ENCODE results near the gene WDR43. TPM values are rescaled to one million over a fixed set of nuclear protein-coding genes. Genes with fewer than 3 reads are reported as not detected.

Gene WDR43
- polyA plus RNA-seq, 1 of the 3 experiments (the other 2 are of a cell fraction), result 35.1 TPM

- H3K79me2 ChIP-seq (ENCODE audit: insufficient read depth), result no peaks in the 10 kb centered on the region
- H2AFZ ChIP-seq (ENCODE audit: low read depth), result no peak overlapping the region
- no peaks in the 10 kb centered on the region for H3K36me3 ChIP-seq (replicated peaks in 1 of 2; ENCODE audit: control insufficient read depth in 1 of 2, insufficient read depth in 2 of 2, low read length in 1 of 2)
- no peaks in the 10 kb centered on the region for H3K9me3 ChIP-seq
- CTCF ChIA-PET, result interaction anchor here (1.0 to 1.7 kb wide), 2 partner anchors 12 to 41 kb away, joined by 3 to 4 read pairs; no protein-coding TSS in a partner anchor
- peaks cover 0 to 18% of the 10 kb centered on the region in 2 experiments; a peak in 1 of 4 replicates for H3K4me1 ChIP-seq (ENCODE audit: control insufficient read depth in 1 of 2, insufficient read depth in 2 of 2, low read depth in 1 of 2, low read length in 1 of 2)
- no peaks in the 10 kb centered on the region for H3K27me3 ChIP-seq (ENCODE audit: insufficient read depth)
- H3K4me2 ChIP-seq, result no peak overlapping the region
- no peak overlapping the region for H3K4me3 ChIP-seq (ENCODE audit: low read depth in 2 of 2, low read length in 1 of 2)
- H3K9me2 ChIP-seq, result no peaks in the 10 kb centered on the region
- WGBS (ENCODE audit: low lambda C conversion rate), result 67% methylated on average over 12 of the region's 12 CpGs
- TF ChIP-seq CTCF (IDR thresholded peaks at IDR 0.05) (no peak), USF2 (IDR thresholded peaks at IDR 0.05; ENCODE audit: borderline replicate concordance, low read depth, low read length) (no peak), REST (IDR thresholded peaks at IDR 0.05; ENCODE audit: low read depth, low read length) (no peak), TAF1 (IDR thresholded peaks at IDR 0.05; ENCODE audit: borderline replicate concordance, low read depth, low read length) (no peak), YY1 (IDR thresholded peaks at IDR 0.05; ENCODE audit: low read depth) (no peak), GATA2 (CRISPR knock-in tag; IDR thresholded peaks at IDR 0.05) (no peak), ELF1 (IDR thresholded peaks at IDR 0.05) (no peak), MEF2A (IDR thresholded peaks at IDR 0.05; ENCODE audit: borderline replicate concordance, low read depth) (no peak), MAX (IDR thresholded peaks at IDR 0.05; ENCODE audit: low read depth) (no peak), RXRA (IDR thresholded peaks at IDR 0.05; ENCODE audit: borderline replicate concordance, low read depth) (no peak), ZBTB33 (IDR thresholded peaks at IDR 0.05; ENCODE audit: borderline replicate concordance, low read depth) (no peak), FOXJ3 (CRISPR knock-in tag; IDR thresholded peaks at IDR 0.05) (no peak), JUND (IDR thresholded peaks at IDR 0.05) (no peak), FOSL2 (IDR thresholded peaks at IDR 0.05; ENCODE audit: borderline replicate concordance, low read depth) (no peak), TEAD4 (IDR thresholded peaks at IDR 0.05; ENCODE audit: borderline replicate concordance, insufficient read depth) (no peak), FOXM1 (IDR thresholded peaks at IDR 0.05; ENCODE audit: low read depth) (no peak), EZH2phosphoT487 (IDR thresholded peaks at IDR 0.05; ENCODE audit: borderline replicate concordance, low read depth) (no peak)
- DNase-seq, result no peak
- no peak overlapping the region for H3K9ac ChIP-seq
- POLR2A ChIA-PET, result no interaction called here
- H3K27ac ChIP-seq (ENCODE audit: low read depth in 2 of 2, low read length in 1 of 2), result no peak overlapping the region
- no peaks in the 10 kb centered on the region for H3F3A ChIP-seq (replicated peaks; ENCODE audit: insufficient read depth)
- H4K20me1 ChIP-seq (ENCODE audit: insufficient read depth), result no peaks in the 10 kb centered on the region
Measured at GRCh38 chr2:28997237-28997846, 102.9 kb downstream of the WDR43 start.
